ENCODE data around the gene EPHA1.

EPHA1 gene

GRCh38 chr7:143352531-143353002, 56.1 kb downstream of the EPHA1 start:
- DNase-seq (ENCODE audit: low read depth in 2 of 3, low spot score in 2 of 3), result no peak

- DNase-seq (ENCODE audit: low read depth in 2 of 3, low spot score in 2 of 3), result no peak
Observed at GRCh38 chr7:143351574-143351973, 57.1 kb downstream of the EPHA1 start.

GRCh38 chr7:143351060-143351459, 57.6 kb downstream of the EPHA1 start:
- DNase-seq (ENCODE audit: low read depth in 2 of 3, low spot score in 2 of 3), result no peak

GRCh38 chr7:143347950-143348349, 60.7 kb downstream of the EPHA1 start:
- DNase-seq (ENCODE audit: low read depth in 2 of 3, low spot score in 2 of 3), result no peak

- no peak for DNase-seq (ENCODE audit: low read depth in 2 of 3, low spot score in 2 of 3)
Observed at GRCh38 chr7:143346018-143346417, 62.6 kb downstream of the EPHA1 start.

GRCh38 chr7:143345428-143345900, 63.2 kb downstream of the EPHA1 start:
- peak in 2 of 3 experiments; percentile 28 to 42 for DNase-seq (ENCODE audit: low read depth in 2 of 3, low spot score in 2 of 3)

GRCh38 chr7:143343596-143343995, 65.1 kb downstream of the EPHA1 start:
- DNase-seq (ENCODE audit: low read depth in 2 of 3, low spot score in 2 of 3), result no peak

- no peak for DNase-seq (ENCODE audit: low read depth in 2 of 3, low spot score in 2 of 3)
Observed at GRCh38 chr7:143341842-143342241, 66.8 kb downstream of the EPHA1 start.
